HCT116 (cell line): ENCODE measurements around the gene COL18A1. TPM values are rescaled to one million over a fixed set of nuclear protein-coding genes. Genes with fewer than 3 reads are reported as not detected.

Experiments used
- ATAC-seq: fragments of 200-7000 bp; cut with Tn5 transposase; 2 replicates; pipeline ENCODE4 v1.9.1; 2020; ENCODE audit warnings: mild to moderate bottlenecking, moderate library complexity
- BruUV-seq: library from RNA; stranded (reverse); fragments of 400-500 nt; replicated peaks from 2 replicates; lab custom pipeline; 2021; lab: Mats Ljungman, UMichigan
- CTCF ChIA-PET: fragments of 300-600 bp; sonication (Branson Sonifier 250); formaldehyde crosslinking; loops from one replicate; lab custom pipeline; 2021; ENCODE audit warnings: antibody characterized with exemption; lab: Charles Lee
- POLR2A ChIA-PET: fragments of 300-600, 350-600 bp; sonication (Branson Sonifier 250); formaldehyde crosslinking; loops from one replicate; lab custom pipeline; 2021; ENCODE audit warnings: antibody characterized with exemption; lab: Charles Lee
- RAD21 ChIA-PET, 2 experiments: fragments of 300-600 bp; sonication (Branson Sonifier 250); formaldehyde crosslinking; loops; one replicate each; lab custom pipeline; 2023; ENCODE audit warnings: low total read pairs in 2 of 2; ENCODE audit not compliant: uncharacterized antibody in 2 of 2, unreplicated experiment in 2 of 2, low non-redundant PET in 1 of 2; lab: Charles Lee
- DNase-seq: peaks from one replicate; pipeline ENCODE4 v3.0.0-alpha.2; 2010; ENCODE audit warnings: low read depth, low spot score
- H2AFZ ChIP-seq: fragments of 200-600 bp; shearing (Covaris generic), sonication (generic); 2 replicates; pipeline ENCODE4 v1.6.1; 2017; ENCODE audit warnings: low read depth, mixed run types, mixed read lengths, antibody characterized with exemption, low read length; ENCODE audit not compliant: poor library complexity, severe bottlenecking
- H3K27ac ChIP-seq: 2 replicates; pipeline ENCODE4 v1.5.1; 2012; ENCODE audit warnings: low read depth, low read length
- H3K27me3 ChIP-seq: fragments of 200-600 bp; sonication (generic); 2 replicates; pipeline ENCODE4 v1.6.1; 2016; ENCODE audit warnings: mixed run types, low read length, mixed read lengths; ENCODE audit not compliant: insufficient read depth
- H3K36me3 ChIP-seq, 2 experiments: fragments of 200-500 bp in 1 of 2; fragments of 200-600 bp in 1 of 2; sonication (Bioruptor generic) in 1 of 2; sonication (generic) in 1 of 2; 2 replicates each; pipeline versions ENCODE4 v1.5.1 to v1.6.1; 2014 to 2016; ENCODE audit warnings: low read length in 2 of 2, inconsistent platforms in 1 of 2, mixed read lengths in 1 of 2, mixed run types in 1 of 2; ENCODE audit not compliant: insufficient read depth in 2 of 2, control insufficient read depth in 1 of 2
- H3K4me1 ChIP-seq, 2 experiments: fragments of 200-600 bp in 1 of 2; sonication (generic) in 1 of 2; 2 replicates each; pipeline versions ENCODE4 v1.5.1 to v1.6.1; 2012 to 2017; ENCODE audit warnings: low read length in 2 of 2, inconsistent platforms in 1 of 2, mild to moderate bottlenecking in 1 of 2, mixed read lengths in 1 of 2, mixed run types in 1 of 2, moderate library complexity in 1 of 2; ENCODE audit not compliant: insufficient read depth in 2 of 2, control insufficient read depth in 1 of 2
- H3K4me2 ChIP-seq: fragments of 200-600 bp; sonication (generic); 2 replicates; pipeline ENCODE4 v1.6.1; 2017; ENCODE audit warnings: mixed run types, low read length, mixed read lengths
- H3K4me3 ChIP-seq, 2 experiments: fragments of 200-600 bp in 1 of 2; sonication (generic) in 1 of 2; replicated peaks in 1 of 2; 2 replicates each; pipeline ENCODE4 v1.5.1; 2011 to 2016; ENCODE audit warnings: low read length in 2 of 2, control low read depth in 1 of 2, low read depth in 1 of 2, mild to moderate bottlenecking in 1 of 2, mixed read lengths in 1 of 2, mixed run types in 1 of 2
- H3K79me2 ChIP-seq: fragments of 200-600 bp; sonication (generic); 2 replicates; pipeline ENCODE4 v1.6.1; 2017; ENCODE audit warnings: mild to moderate bottlenecking, mixed run types, low read length, moderate library complexity, mixed read lengths; ENCODE audit not compliant: insufficient read depth
- H3K9ac ChIP-seq: fragments of 200-600 bp; sonication (generic); 2 replicates; pipeline ENCODE4 v1.6.1; 2016; ENCODE audit warnings: low read length, mixed read lengths
- H3K9me2 ChIP-seq: fragments of 200-600 bp; sonication (generic), shearing (Covaris generic); 2 replicates; pipeline ENCODE4 v1.6.1; 2017; ENCODE audit warnings: mixed run types, mild to moderate bottlenecking, moderate library complexity; ENCODE audit not compliant: insufficient read depth
- H3K9me3 ChIP-seq, 2 experiments: fragments of 200-500 bp in 1 of 2; fragments of 200-600 bp in 1 of 2; sonication (Bioruptor generic) in 1 of 2; sonication (generic) in 1 of 2; 2 replicates each; pipeline ENCODE4 v1.6.1; 2014 to 2017; ENCODE audit warnings: low read length in 2 of 2, mixed read lengths in 2 of 2, inconsistent platforms in 1 of 2, low read depth in 1 of 2, mild to moderate bottlenecking in 1 of 2, mixed run types in 1 of 2, moderate library complexity in 1 of 2; ENCODE audit not compliant: control insufficient read depth in 1 of 2, insufficient read depth in 1 of 2
- H4K20me1 ChIP-seq: fragments of 200-600 bp; sonication (generic), shearing (Covaris generic); 2 replicates; pipeline ENCODE4 v1.6.1; 2017; ENCODE audit warnings: mixed run types, mild to moderate bottlenecking, moderate library complexity; ENCODE audit not compliant: insufficient read depth
- CBX3 ChIP-seq: IDR thresholded peaks from 2 replicates; pipeline ENCODE4 v1.6.1; 2012; ENCODE audit warnings: low read depth
- CEBPB ChIP-seq: IDR thresholded peaks from 2 replicates; pipeline ENCODE4 v1.6.1; 2012; ENCODE audit warnings: low read depth
- CTCF ChIP-seq, 3 experiments: fragments of 200-600 bp in 1 of 3; sonication (generic) in 1 of 3; IDR thresholded peaks in 2 of 3; conservative IDR thresholded peaks in 1 of 3; 2 replicates each; pipeline ENCODE4 v1.5.1; 2012 to 2017; ENCODE audit warnings: low read depth in 2 of 3, low read length in 2 of 3, antibody characterized with exemption in 1 of 3, borderline replicate concordance in 1 of 3, control low read depth in 1 of 3, mild to moderate bottlenecking in 1 of 3, mixed read lengths in 1 of 3, mixed run types in 1 of 3, moderate library complexity in 1 of 3; ENCODE audit not compliant: insufficient read depth in 1 of 3
- JUND ChIP-seq: IDR thresholded peaks from 2 replicates; pipeline ENCODE4 v1.6.1; 2012
- POLR2A ChIP-seq: IDR thresholded peaks from 2 replicates; pipeline ENCODE4 v1.7.0; 2011; ENCODE audit warnings: borderline replicate concordance; ENCODE audit not compliant: insufficient read depth, insufficient read length; ENCODE audit errors: extremely low read depth
- SIN3A ChIP-seq: IDR thresholded peaks from 2 replicates; pipeline ENCODE4 v1.6.1; 2012; ENCODE audit warnings: low read depth
- SRF ChIP-seq: IDR thresholded peaks from 2 replicates; pipeline ENCODE4 v1.6.1; 2012; ENCODE audit warnings: low read depth
- YY1 ChIP-seq: IDR thresholded peaks from 2 replicates; pipeline ENCODE4 v1.6.1; 2011; ENCODE audit warnings: low read length, low read depth, moderate library complexity, mild to moderate bottlenecking; ENCODE audit not compliant: insufficient replicate concordance; ENCODE audit errors: extremely low read depth
- intact Hi-C: fragments of 100-400 bp; cut with micrococcal nuclease; formaldehyde crosslinking; loops from 2 replicates; pipeline ENCODE4 v1.10.0; 2022
- total RNA-seq: library from RNA; stranded (reverse); gene quantifications from one replicate; pipeline ENCODE4 v1.2.1, GENCODE V29; 2021; ENCODE audit not compliant: unreplicated experiment
- TF ChIP-seq, protein P1 (sequence below): IDR thresholded peaks from 2 replicates; pipeline ENCODE4 v1.6.1; 2011; ENCODE audit warnings: mild to moderate bottlenecking, low read length, moderate library complexity; ENCODE audit not compliant: insufficient replicate concordance; ENCODE audit errors: extremely low read depth

Gene COL18A1
- total RNA-seq, 1 experiment from 2014 or later = 59.5 TPM

- ChIA-PET CTCF (interaction anchor here (2.3 kb wide), 1 partner anchor 100 kb away, joined by 7 read pairs; no protein-coding TSS in a partner anchor), POLR2A (no interaction called here), RAD21 (no interaction called here)
- Histone ChIP-seq H4K20me1 (no peaks in the 10 kb centered on the region), H3K4me1 (peaks cover 18 to 33% of the 10 kb centered on the region in 2 experiments), H3K27ac (no peak overlapping the region), H3K9ac (no peak overlapping the region), H2AFZ (no peak overlapping the region), H3K9me3 (no peaks in the 10 kb centered on the region), H3K4me2 (no peak overlapping the region), H3K79me2 (peaks cover 64% of the 10 kb centered on the region), H3K27me3 (no peaks in the 10 kb centered on the region), H3K4me3 (no peak overlapping the region), H3K9me2 (no peaks in the 10 kb centered on the region), H3K36me3 (no peaks in the 10 kb centered on the region)
- no TSS peak for BruUV-seq
- DNase-seq = no peak
- intact Hi-C loops = no loop called here
- TF ChIP-seq CTCF (IDR thresholded peaks at IDR 0.05 in 2 of 3, conservative IDR thresholded peaks at IDR 0.05 in 1 of 3; ENCODE audit: borderline replicate concordance in 1 of 3, insufficient read depth in 1 of 3, low read depth in 2 of 3, low read length in 2 of 3) (no peak), CBX3 (no peak), JUND (no peak), POLR2A (no peak), CEBPB (no peak), SRF (no peak), SIN3A (no peak), YY1 (no peak)
- TF ChIP-seq, protein P1, sequence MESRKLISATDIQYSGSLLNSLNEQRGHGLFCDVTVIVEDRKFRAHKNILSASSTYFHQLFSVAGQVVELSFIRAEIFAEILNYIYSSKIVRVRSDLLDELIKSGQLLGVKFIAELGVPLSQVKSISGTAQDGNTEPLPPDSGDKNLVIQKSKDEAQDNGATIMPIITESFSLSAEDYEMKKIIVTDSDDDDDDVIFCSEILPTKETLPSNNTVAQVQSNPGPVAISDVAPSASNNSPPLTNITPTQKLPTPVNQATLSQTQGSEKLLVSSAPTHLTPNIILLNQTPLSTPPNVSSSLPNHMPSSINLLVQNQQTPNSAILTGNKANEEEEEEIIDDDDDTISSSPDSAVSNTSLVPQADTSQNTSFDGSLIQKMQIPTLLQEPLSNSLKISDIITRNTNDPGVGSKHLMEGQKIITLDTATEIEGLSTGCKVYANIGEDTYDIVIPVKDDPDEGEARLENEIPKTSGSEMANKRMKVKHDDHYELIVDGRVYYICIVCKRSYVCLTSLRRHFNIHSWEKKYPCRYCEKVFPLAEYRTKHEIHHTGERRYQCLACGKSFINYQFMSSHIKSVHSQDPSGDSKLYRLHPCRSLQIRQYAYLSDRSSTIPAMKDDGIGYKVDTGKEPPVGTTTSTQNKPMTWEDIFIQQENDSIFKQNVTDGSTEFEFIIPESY = no peak
- no peak for ATAC-seq
Observed at GRCh38 chr21:45408801-45409261, 3.9 kb downstream of the COL18A1 start.
